Umbilical cord (tissue), 2 donors: Measurements from ENCODE around the gene ZNF136. TPM values are rescaled to one million over a fixed set of nuclear protein-coding genes. Genes with fewer than 3 reads are reported as not detected.

Experiments used
- DNase-seq: peaks from one replicate; pipeline ENCODE4 v3.0.0-alpha.2; 2015; ENCODE audit warnings: low spot score
- total RNA-seq: library from RNA; depleted of rRNA; stranded (reverse); fragments of >200 nt; gene quantifications from one replicate; pipeline ENCODE4 v1.2.3, GENCODE V29; 2014; ENCODE audit warnings: low replicate concordance; ENCODE audit not compliant: insufficient read depth

ZNF136 gene
- total RNA-seq, 1 donor from 2014 or later: 16.1 TPM

GRCh38 chr19:12194827-12195731, 32.2 kb downstream of the ZNF136 start:
- peak; percentile 86 for DNase-seq

DNA sequence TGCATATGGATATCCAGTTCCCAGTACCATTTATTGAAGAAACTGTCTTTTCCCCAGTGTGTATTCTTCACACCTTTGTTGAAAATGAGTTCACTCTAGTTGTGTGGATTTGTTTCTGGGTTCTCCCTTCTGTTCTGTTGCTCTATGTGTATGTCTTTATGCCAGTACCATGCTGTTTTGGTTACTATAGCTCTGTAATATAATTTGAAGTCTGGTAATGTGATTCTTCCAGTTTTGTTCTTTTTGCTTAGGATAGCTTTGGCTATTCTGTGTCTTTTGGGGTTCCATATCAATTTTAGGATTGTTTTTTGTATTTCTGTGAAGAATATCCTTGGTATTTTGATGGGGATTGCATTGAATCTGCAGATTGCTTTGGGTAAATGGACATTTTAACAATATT, 35.2 kb downstream of the ZNF136 start:
- DNase-seq: no peak

GRCh38 chr19:12199757-12200419, 37.0 kb downstream of the ZNF136 start:
- no peak for DNase-seq

- no peak for DNase-seq
These were observed 39.4 kb downstream of the ZNF136 start for GRCh38 chr19:12202250-12202649.

GRCh38 chr19:12205296-12205695, 42.4 kb downstream of the ZNF136 start:
- no peak for DNase-seq

- no peak for DNase-seq
These were observed 45.3 kb downstream of the ZNF136 start for GRCh38 chr19:12208221-12208620.

DNA sequence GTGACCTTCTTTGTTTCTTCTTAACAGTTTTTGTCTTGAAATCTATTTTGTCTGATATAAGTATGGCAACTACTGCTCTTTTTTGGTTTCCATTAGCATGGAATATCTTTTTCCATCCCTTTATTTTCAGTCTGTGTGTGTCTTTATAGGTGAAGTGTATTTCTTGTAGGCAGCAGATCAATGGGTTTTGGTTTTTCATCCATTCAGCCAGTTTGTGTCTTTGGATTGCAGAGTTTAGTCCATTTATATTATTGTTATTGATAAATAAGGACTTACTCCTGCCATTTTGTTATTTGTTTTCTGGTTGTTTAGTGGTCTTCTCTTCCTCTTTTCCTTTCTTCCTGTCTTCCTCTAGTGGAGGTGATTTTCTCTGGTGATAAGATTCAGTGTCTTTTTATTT, 54.4 kb downstream of the ZNF136 start:
- DNase-seq: no peak

GRCh38 chr19:12222980-12223630, 60.2 kb downstream of the ZNF136 start:
- no peak for DNase-seq

GRCh38 chr19:12224676-12225075, 61.8 kb downstream of the ZNF136 start:
- no peak for DNase-seq

DNA sequence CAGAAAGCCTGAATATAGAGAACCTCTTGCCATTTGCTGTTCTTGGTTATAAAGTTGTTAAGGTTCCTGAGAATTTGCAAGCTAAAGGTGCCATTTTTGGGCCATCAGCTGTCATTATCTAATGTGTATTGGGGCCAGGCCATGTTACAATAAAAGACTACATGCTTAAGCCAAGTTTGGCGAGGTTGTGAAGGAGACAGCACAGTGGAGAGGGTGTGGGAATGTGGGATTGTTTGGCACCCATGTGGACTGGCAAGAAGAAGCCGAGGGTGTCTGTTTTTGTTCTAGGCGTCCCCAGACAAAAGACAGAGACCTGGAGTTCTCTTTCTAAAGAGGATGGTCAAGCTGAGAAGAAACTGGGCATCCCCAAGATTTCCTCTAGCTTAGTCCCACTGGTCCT, 67.1 kb downstream of the ZNF136 start:
- DNase-seq: no peak

DNA sequence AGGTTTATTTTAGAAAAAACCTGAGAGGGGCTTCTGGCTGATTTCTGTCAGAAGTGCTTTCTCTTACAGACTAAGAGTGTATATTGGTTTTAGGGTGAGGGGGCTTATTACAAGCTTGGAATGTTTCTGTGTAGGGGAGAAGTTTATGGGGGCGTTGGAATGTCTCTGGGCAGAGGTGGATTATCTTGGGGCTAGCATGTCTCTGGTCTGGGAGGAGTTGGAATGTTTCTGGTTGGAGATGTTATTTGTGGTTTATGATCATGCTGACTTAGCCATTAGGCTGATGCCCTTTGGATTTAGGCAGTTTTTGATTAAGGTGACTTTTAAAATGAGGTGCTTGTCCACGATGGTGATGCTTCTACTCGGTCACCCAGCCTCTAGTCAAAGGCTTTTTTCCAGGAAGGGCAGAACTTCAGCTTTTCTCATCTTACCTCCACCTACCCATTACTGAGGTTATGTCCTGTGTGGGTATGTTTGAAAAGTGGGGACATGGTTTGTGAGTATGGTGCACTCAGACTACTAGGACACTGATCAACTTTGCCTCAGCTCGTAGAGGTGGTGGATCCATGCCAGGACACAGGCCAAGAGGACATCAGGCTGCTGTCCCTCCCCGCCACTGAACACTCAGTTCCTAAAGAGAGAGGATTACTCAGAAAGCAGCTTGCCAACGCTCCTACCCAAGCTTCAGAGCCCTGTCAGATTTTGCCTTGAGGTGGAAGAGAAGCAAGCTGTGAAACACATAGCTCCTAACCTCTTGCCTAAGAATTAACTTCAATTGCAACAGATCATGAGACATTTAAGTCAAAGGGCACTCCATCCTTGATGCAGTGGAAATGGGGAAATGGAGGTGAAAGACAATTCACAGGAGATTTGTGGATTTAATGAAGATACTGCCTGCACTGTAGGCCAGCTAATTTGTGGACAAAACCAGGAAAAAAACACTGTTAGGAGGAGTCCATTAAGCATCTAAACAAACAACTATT, 68.1 kb downstream of the ZNF136 start:
- no peak for DNase-seq

DNA sequence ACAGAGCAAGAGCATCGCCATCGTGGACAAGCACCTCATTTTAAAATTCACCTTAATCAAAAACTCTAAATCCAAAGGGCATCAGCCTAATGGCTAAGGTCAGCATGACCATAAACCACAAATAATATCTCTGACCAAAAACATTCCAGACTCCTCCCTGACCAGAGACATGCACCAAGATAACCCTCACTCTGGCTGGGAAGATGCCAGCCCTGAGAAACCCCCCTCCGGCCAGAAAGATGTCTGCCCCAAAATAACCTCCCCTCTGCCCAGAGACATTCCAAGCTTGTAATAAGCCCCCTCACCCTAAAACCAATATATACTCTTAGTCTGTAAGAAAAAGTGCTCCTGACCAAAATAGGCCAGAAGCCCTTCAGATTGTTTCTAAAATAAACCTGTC, 70.1 kb downstream of the ZNF136 start:
- no peak for DNase-seq

GRCh38 chr19:12237143-12237839, 74.4 kb downstream of the ZNF136 start:
- no peak for DNase-seq

Other genes with a start within 250 kb of the ZNF136 start
- 16.1 TPM for gene ZNF700, start 238.0 kb upstream of the ZNF136 start, total RNA-seq
- 11.6 TPM for gene ZNF763, start 198.1 kb upstream of the ZNF136 start, total RNA-seq
- gene ZNF433, start 127.4 kb upstream of the ZNF136 start, total RNA-seq: 8.4 TPM
- gene ZNF878, start 110.1 kb upstream of the ZNF136 start, total RNA-seq: 1.9 TPM
- 14.4 TPM for gene ZNF844, start 98.4 kb upstream of the ZNF136 start, total RNA-seq
- 40.2 TPM for gene ZNF20, start 22.7 kb upstream of the ZNF136 start, total RNA-seq
- 16.1 TPM for gene ZNF625, start 6.4 kb upstream of the ZNF136 start, total RNA-seq
- 11.1 TPM for gene ZNF44, start 131.8 kb downstream of the ZNF136 start, total RNA-seq
- 8.2 TPM for gene ZNF563, start 170.5 kb downstream of the ZNF136 start, total RNA-seq
- 10.6 TPM for gene ZNF442, start 202.6 kb downstream of the ZNF136 start, total RNA-seq
- 10.4 TPM for gene ZNF799, start 238.2 kb downstream of the ZNF136 start, total RNA-seq